ENCODE results near the gene DSE.

DSE gene

GRCh38 chr6:116388924-116389323 is 18.2 kb downstream of the DSE start:
- no peak for FAIRE-seq

- no peak for FAIRE-seq
These were observed 18.6 kb downstream of the DSE start for GRCh38 chr6:116389357-116389756.

GRCh38 chr6:116390581-116390980 is 19.8 kb downstream of the DSE start:
- peak; percentile 70 for FAIRE-seq

- no peak for FAIRE-seq
These were observed 21.6 kb downstream of the DSE start for GRCh38 chr6:116392132-116393013.

GRCh38 chr6:116393430-116393829 is 22.7 kb downstream of the DSE start:
- FAIRE-seq, result no peak

GRCh38 chr6:116395647-116396046 is 24.9 kb downstream of the DSE start:
- no peak for FAIRE-seq

- FAIRE-seq, result no peak
These were observed 25.7 kb downstream of the DSE start for GRCh38 chr6:116396441-116396840.

GRCh38 chr6:116397914-116398313 is 27.2 kb downstream of the DSE start:
- FAIRE-seq, result no peak

- FAIRE-seq, result peak; percentile 3
These were observed 27.7 kb downstream of the DSE start for GRCh38 chr6:116398316-116399010.

- no peak for FAIRE-seq
These were observed 28.5 kb downstream of the DSE start for GRCh38 chr6:116399287-116399686.

GRCh38 chr6:116400328-116400727 is 29.6 kb downstream of the DSE start:
- FAIRE-seq, result peak; percentile 30

GRCh38 chr6:116402108-116402937 is 31.6 kb downstream of the DSE start:
- no peak for FAIRE-seq

- peak; percentile 86 for FAIRE-seq
These were observed 32.5 kb downstream of the DSE start for GRCh38 chr6:116403205-116403604.

GRCh38 chr6:116404696-116405095 is 33.9 kb downstream of the DSE start:
- no peak for FAIRE-seq

GRCh38 chr6:116405138-116405537 is 34.4 kb downstream of the DSE start:
- no peak for FAIRE-seq

GRCh38 chr6:116405652-116406356 is 35.1 kb downstream of the DSE start:
- FAIRE-seq, result no peak

GRCh38 chr6:116406678-116407345 is 36.1 kb downstream of the DSE start:
- no peak for FAIRE-seq

GRCh38 chr6:116408491-116408890 is 37.7 kb downstream of the DSE start:
- no peak for FAIRE-seq

- FAIRE-seq, result no peak
These were observed 39.0 kb downstream of the DSE start for GRCh38 chr6:116409756-116410155.

GRCh38 chr6:116411284-116411623 is 40.5 kb downstream of the DSE start:
- no peak for FAIRE-seq

GRCh38 chr6:116412270-116412669 is 41.5 kb downstream of the DSE start:
- FAIRE-seq, result no peak

- FAIRE-seq, result no peak
These were observed 42.6 kb downstream of the DSE start for GRCh38 chr6:116413357-116413756.
